Ascending aorta (tissue), 2 donors: ENCODE data around the gene KCNA10. TPM values are rescaled to one million over a fixed set of nuclear protein-coding genes. Genes with fewer than 3 reads are reported as not detected.

Experiments used
- DNase-seq, 2 donors: peaks; one replicate each; pipeline ENCODE4 v3.0.0-alpha.2; 2019; ENCODE audit warnings: low spot score in 2 of 2
- H3K27ac ChIP-seq, 2 donors: fragments of 200-600 bp; sonication (generic); one replicate each; pipeline ENCODE4 v1.5.1; 2016 to 2017; ENCODE audit warnings: mild to moderate bottlenecking in 1 of 2
- H3K27me3 ChIP-seq: fragments of 200-600 bp; sonication (generic); one replicate; pipeline ENCODE4 v1.5.1; 2017
- H3K36me3 ChIP-seq, 2 donors: fragments of 200-600 bp; sonication (generic); one replicate each; pipeline ENCODE4 v1.5.1; 2016
- H3K4me1 ChIP-seq, 2 donors: fragments of 200-600 bp; sonication (generic); one replicate each; pipeline ENCODE4 v1.5.1; 2016 to 2017; ENCODE audit warnings: mild to moderate bottlenecking in 1 of 2
- H3K4me3 ChIP-seq, 2 donors: fragments of 200-600 bp; sonication (generic); one replicate each; pipeline ENCODE4 v1.5.1; 2016 to 2017; ENCODE audit warnings: mild to moderate bottlenecking in 1 of 2
- H3K9me3 ChIP-seq, 2 donors: fragments of 200-600 bp; sonication (generic); one replicate each; pipeline ENCODE4 v1.5.1; 2016
- intact Hi-C: fragments of 100-400 bp; cut with DNase I; formaldehyde crosslinking; loops from one replicate; pipeline ENCODE4 v1.15.1; 2023
- total RNA-seq: library from RNA; depleted of rRNA; stranded (reverse); fragments of >200 nt; gene quantifications from one replicate; pipeline ENCODE4 v1.1.0, GENCODE V29; 2016
- TF ChIP-seq, protein P1 (sequence below), 3 experiments: fragments of 200-600 bp in 2 of 3; fragments of 450-650 bp in 1 of 3; sonication (generic) in 2 of 3; IDR thresholded peaks; one replicate each; pipeline ENCODE4 v1.5.1; 2016 to 2019; ENCODE audit warnings: antibody characterized with exemption in 3 of 3, mild to moderate bottlenecking in 1 of 3, moderate library complexity in 1 of 3

The KCNA10 gene
- total RNA-seq, 1 donor from 2014 or later = not detected

DNA sequence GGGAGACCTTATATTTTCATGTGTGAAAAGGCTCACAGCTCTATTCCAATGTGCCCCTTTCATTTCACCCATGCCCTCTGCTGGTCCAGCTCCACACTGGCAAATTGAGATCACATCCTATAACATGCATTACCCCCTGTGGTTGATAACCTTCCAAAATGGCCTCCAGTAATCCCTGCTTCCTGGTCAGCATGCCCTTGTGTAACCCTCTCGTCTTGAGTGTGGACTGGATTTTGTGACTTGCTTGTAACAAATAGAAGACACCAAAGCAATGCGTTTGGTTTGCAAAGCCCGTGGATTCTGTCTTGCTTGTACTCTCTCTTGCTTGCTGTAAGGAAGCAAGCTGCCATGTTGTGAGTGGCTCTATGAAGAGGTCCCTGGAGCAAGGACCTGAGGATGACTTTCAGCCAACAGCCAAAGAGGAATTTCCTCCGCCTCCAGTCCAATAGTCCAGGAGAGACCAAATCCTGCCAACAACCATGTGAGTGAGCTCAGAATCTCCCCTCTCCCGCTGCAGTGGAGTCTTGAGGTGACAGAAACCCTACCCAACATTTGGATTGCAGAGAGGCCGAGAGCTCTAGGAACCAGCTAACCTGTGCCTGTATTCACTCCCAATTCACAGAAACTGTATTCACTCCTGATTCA lies 17.4 kb downstream of the KCNA10 start:
- no peaks in the 10 kb centered on the region for H3K27me3 ChIP-seq
- DNase-seq = no peak
- no peaks in the 10 kb centered on the region for H3K36me3 ChIP-seq
- no peaks in the 10 kb centered on the region for H3K9me3 ChIP-seq
- intact Hi-C loops = no loop called here
- no peak overlapping the region for H3K27ac ChIP-seq
- H3K4me3 ChIP-seq = no peak overlapping the region
- TF ChIP-seq, protein P1, sequence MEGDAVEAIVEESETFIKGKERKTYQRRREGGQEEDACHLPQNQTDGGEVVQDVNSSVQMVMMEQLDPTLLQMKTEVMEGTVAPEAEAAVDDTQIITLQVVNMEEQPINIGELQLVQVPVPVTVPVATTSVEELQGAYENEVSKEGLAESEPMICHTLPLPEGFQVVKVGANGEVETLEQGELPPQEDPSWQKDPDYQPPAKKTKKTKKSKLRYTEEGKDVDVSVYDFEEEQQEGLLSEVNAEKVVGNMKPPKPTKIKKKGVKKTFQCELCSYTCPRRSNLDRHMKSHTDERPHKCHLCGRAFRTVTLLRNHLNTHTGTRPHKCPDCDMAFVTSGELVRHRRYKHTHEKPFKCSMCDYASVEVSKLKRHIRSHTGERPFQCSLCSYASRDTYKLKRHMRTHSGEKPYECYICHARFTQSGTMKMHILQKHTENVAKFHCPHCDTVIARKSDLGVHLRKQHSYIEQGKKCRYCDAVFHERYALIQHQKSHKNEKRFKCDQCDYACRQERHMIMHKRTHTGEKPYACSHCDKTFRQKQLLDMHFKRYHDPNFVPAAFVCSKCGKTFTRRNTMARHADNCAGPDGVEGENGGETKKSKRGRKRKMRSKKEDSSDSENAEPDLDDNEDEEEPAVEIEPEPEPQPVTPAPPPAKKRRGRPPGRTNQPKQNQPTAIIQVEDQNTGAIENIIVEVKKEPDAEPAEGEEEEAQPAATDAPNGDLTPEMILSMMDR (IDR thresholded peaks at IDR 0.05) = no peak
- no peaks in the 10 kb centered on the region for H3K4me1 ChIP-seq

DNA sequence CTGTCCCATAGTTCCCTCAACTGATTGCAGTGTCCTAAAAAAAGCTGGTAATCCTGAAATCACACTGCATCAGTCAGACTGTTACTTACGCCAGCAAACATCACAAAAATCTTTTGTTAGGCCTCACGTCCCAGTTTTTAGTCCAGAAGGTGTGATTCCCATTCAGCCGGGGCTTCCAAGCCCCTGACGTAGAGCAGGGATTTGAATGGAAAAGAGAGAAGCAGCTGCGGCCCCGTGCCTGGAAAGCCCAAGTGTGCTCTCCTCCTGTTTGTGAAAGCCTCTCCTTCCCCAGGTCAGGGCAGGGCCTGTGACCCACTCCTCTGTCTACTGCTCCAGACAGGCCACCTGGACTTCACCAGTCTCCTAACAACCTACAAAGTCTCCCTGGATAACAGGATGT lies 20.7 kb downstream of the KCNA10 start:
- Histone ChIP-seq H3K9me3 (no peaks in the 10 kb centered on the region), H3K4me1 (no peaks in the 10 kb centered on the region), H3K36me3 (no peaks in the 10 kb centered on the region), H3K4me3 (no peak overlapping the region), H3K27ac (no peak overlapping the region), H3K27me3 (no peaks in the 10 kb centered on the region)
- intact Hi-C loops = no loop called here
- DNase-seq = no peak
- TF ChIP-seq, protein P1 (IDR thresholded peaks at IDR 0.05) = no peak

DNA sequence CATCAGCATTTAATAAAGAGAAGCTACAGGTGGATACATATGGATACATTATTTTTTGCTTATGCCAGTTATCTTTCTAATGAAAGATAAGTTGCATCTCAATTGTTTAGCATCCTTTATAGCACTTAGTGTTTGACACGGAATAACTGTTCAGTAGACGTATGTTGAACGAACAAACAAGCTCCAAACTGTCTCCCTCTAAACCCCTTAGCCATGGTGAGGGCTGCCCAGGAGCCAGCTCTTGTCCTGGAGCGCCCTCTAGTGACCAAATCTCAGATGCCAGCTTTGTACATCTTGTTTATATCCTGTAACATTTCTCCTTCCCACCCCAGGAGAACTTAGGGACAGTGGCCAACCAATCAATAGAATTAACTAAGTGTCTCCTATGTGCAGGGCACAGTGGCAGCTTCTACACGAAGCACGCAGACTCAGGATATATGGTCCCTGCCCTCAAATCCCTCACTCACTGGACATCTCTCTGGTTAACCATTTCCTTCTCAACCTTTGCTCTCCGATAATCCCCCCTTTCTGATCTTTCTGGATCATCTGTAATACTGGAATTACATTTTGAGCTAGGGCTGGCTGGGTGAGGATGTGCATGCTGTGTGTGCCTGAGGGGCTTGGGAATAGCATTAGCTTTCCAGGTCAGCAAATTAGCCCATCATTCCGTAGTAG lies 22.9 kb downstream of the KCNA10 start:
- Histone ChIP-seq H3K4me3 (no peak overlapping the region), H3K9me3 (no peaks in the 10 kb centered on the region), H3K27ac (no peak overlapping the region), H3K36me3 (no peaks in the 10 kb centered on the region), H3K4me1 (no peaks in the 10 kb centered on the region), H3K27me3 (no peaks in the 10 kb centered on the region)
- intact Hi-C loops = no loop called here
- TF ChIP-seq, protein P1 (IDR thresholded peaks at IDR 0.05) = peak; percentile 63 to 81 (median 67)
- peak in 1 of 2 donors; percentile 84 for DNase-seq

DNA sequence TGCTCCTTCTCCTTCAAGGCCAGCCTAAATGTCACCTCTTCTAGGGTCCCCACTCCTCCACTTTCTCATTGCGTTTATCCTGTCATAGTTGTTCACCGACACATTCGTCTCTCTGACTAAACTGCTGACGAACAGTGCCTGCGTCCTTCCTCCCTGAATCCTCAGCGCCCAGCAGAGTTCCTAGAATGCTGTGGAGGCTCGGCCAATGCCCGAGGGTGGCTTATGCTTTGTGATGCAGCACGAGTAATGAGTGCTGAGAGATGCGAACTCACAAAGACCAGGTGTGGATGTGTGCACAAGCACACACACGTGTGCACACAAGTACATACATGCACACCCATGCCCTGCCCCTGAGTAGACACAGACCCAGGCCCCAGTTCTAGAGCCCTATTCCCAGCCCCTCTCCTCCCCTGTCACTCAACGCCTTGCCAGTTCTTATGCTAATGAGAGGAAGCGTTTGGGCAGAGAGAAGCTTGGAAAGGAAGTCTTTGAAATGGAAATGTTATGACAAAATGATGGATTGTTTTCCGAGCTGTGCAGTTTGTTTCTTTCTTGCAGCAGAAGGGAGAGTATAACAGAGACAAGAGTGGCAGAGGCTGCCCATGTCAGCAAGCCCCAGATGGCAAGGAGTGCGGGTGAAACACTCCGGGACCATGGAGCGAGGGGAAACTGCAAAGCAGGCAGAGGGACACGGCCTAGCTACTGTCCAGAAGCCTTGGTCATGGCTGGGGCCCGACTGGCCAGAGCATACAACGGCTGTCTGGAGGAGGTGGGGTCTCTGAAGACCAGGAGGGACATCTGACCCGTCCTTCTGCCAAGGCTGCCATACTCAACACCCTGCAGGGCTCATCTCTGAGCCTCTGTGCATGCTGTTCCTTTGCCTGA lies 24.2 kb downstream of the KCNA10 start:
- no peak for DNase-seq
- no peaks in the 10 kb centered on the region for H3K27me3 ChIP-seq
- H3K27ac ChIP-seq = no peak overlapping the region
- TF ChIP-seq, protein P1 (IDR thresholded peaks at IDR 0.05) = no peak
- no peaks in the 10 kb centered on the region for H3K36me3 ChIP-seq
- intact Hi-C loops = no loop called here
- no peaks in the 10 kb centered on the region for H3K9me3 ChIP-seq
- H3K4me3 ChIP-seq = no peak overlapping the region
- H3K4me1 ChIP-seq = no peaks in the 10 kb centered on the region

DNA sequence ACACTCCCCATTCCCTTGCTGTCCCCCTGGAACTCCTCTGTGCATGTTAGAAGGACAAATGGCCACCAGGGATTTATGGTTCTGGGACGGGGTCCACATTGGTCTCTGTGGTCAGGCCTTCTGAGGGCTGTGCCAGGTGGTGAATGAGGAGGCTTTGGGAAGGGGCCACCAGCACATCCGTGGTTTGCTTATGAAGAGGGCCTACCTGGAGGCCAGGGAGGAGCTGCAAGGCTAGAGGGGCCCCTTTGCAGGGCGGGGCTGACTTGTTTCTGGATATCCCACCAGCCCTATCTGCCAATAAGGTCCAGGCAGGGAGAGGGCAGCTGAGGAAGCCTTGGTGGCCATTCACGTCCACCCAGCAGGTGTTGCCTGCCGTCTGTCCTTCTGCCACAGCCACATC lies 24.9 kb downstream of the KCNA10 start:
- H3K36me3 ChIP-seq = no peaks in the 10 kb centered on the region
- intact Hi-C loops = no loop called here
- no peak overlapping the region for H3K27ac ChIP-seq
- no peak for DNase-seq
- H3K27me3 ChIP-seq = no peaks in the 10 kb centered on the region
- H3K4me1 ChIP-seq = no peaks in the 10 kb centered on the region
- H3K9me3 ChIP-seq = no peaks in the 10 kb centered on the region
- TF ChIP-seq, protein P1 (IDR thresholded peaks at IDR 0.05) = no peak
- no peak overlapping the region for H3K4me3 ChIP-seq
